Tongue (tissue), 2 donors: ENCODE measurements around the gene TUBG1. TPM values are rescaled to one million over a fixed set of nuclear protein-coding genes. Genes with fewer than 3 reads are reported as not detected.
A peak's percentile ranks its signal among the peaks of the same experiment; 100 is the strongest.
"Not testable (repeated sequence)": the region's sequence is repeated elsewhere in the genome, so short reads cannot be mapped to it uniquely, and the experiment has no call there.

Experiments used
- DNase-seq: peaks from one replicate; pipeline ENCODE4 v3.0.0-alpha.2; 2015
- total RNA-seq: library from RNA; depleted of rRNA; stranded (reverse); fragments of >200 nt; gene quantifications from one replicate; pipeline ENCODE4 v1.2.3, GENCODE V29; 2014

Gene TUBG1
- total RNA-seq, 1 donor from 2014 or later = 21.1 TPM

GRCh38 chr17:42623732-42624596 lies 14.5 kb downstream of the TUBG1 start:
- no peak for DNase-seq

- not testable (repeated sequence) for DNase-seq
Observed at GRCh38 chr17:42627032-42627764, 17.7 kb downstream of the TUBG1 start.

- no peak for DNase-seq
Observed at GRCh38 chr17:42629411-42630009, 20.0 kb downstream of the TUBG1 start.

GRCh38 chr17:42632949-42633444 lies 23.5 kb downstream of the TUBG1 start:
- no peak for DNase-seq

- DNase-seq = no peak
Observed at GRCh38 chr17:42639525-42640113, 30.1 kb downstream of the TUBG1 start.

- no peak for DNase-seq
Observed at GRCh38 chr17:42640121-42640520, 30.6 kb downstream of the TUBG1 start.

GRCh38 chr17:42642336-42642735 lies 32.9 kb downstream of the TUBG1 start:
- DNase-seq = no peak

GRCh38 chr17:42647778-42648177 lies 38.3 kb downstream of the TUBG1 start:
- no peak for DNase-seq

- DNase-seq = no peak
Observed at GRCh38 chr17:42651392-42651791, 41.9 kb downstream of the TUBG1 start.

- DNase-seq = peak; percentile 85
Observed at GRCh38 chr17:42653179-42654124, 44.0 kb downstream of the TUBG1 start.

GRCh38 chr17:42655528-42655927 lies 46.0 kb downstream of the TUBG1 start:
- no peak for DNase-seq

GRCh38 chr17:42657824-42658588 lies 48.5 kb downstream of the TUBG1 start:
- DNase-seq = no peak

- peak; percentile 96 for DNase-seq
Observed at GRCh38 chr17:42659079-42659931, 49.8 kb downstream of the TUBG1 start, which contains the start of gene TUBG2. TSS of gene TUBG2 (plus strand) at chr17:42659284. CDS start at chr17:42659504, 220 bp downstream.

- not testable (repeated sequence) for DNase-seq
Observed at GRCh38 chr17:42659932-42660274, 50.4 kb downstream of the TUBG1 start.

GRCh38 chr17:42660692-42661345 lies 51.3 kb downstream of the TUBG1 start:
- DNase-seq = no peak
